ENCODE results near the gene PRORP. TPM values are rescaled to one million over a fixed set of nuclear protein-coding genes. Genes with fewer than 3 reads are reported as not detected.
A peak's percentile ranks its signal among the peaks of the same experiment; 100 is the strongest.

Gene PRORP
- total RNA-seq, 3 donors from 2014 or later (not counting 1 experiment from before 2014, with no cell fraction given), result 18.3 to 35.8 (median 20.5) TPM

DNA sequence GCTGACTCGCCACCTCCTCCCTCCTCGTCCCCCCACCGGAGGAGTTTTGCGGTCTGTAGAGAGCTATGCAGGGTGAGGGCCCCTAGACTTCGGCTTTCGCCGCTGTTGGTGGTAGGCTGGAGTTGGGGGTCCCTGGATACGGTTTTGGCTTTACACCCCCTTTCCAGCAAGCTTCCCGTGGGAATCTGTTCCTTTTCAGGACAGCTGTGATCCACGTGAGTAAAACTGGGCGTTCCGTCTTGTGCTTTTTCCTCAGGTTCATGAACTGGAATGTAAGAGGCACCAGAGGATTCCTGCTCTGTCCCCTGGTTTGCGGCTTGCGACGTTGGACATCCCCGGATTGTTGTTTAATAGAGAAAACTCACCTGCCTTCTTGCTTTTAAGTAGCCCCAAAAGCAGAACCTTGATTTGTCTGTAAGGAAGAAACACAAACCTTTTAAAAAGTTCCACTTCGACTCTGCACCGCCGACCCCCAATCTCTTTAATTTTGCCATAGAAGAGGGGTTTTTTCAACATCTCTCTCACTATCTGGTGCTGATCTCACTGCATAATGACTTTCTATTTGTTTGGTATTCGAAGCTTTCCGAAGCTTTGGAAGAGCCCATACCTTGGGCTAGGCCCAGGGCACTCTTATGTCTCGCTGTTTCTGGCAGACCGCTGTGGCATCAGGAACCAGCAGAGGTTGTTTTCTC is 490 bp downstream of the PRORP start:
- WGBS (ENCODE audit: insufficient coverage), result 9% methylated on average over 16 of the region's 23 CpGs

DNA sequence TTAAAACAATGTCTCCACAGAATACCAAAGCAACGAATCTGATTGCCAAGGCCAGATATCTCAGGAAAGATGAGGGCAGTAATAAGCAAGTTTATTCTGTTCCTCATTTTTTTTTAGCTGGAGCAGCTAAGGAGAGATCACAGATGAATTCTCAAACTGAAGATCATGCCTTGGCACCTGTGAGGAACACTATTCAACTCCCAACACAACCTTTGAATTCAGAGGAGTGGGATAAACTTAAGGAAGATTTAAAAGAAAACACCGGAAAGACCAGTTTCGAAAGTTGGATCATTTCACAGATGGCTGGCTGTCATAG is 994 bp downstream of the PRORP start:
- Mint-ChIP-seq H3K9me3 (no peaks in the 10 kb centered on the region), H3K36me3 (peaks cover 9% of the 10 kb centered on the region), H3K4me1 (peaks cover 56% of the 10 kb centered on the region in 2 donors), H3K27ac (peak overlapping the region; percentile 99), H3K4me3 (peak overlapping the region; percentile 97), H3K27me3 (ENCODE audit: low read depth in 2 of 2) (no peaks in the 10 kb centered on the region)
- no peaks in the 10 kb centered on the region for H3K9me3 ChIP-seq (ENCODE audit: control insufficient read depth, insufficient read depth, low read length)
- intact Hi-C loops (cut with micrococcal nuclease), result loop anchor here (2.0 to 10.0 kb wide), 4 partner anchors 77 to 704 kb away; partner anchors contain the start of genes BAZ1A, BRMS1L and FAM177A1
- DNase-seq (no peak), ATAC-seq (no peak)
- TF ChIP-seq, protein P1, sequence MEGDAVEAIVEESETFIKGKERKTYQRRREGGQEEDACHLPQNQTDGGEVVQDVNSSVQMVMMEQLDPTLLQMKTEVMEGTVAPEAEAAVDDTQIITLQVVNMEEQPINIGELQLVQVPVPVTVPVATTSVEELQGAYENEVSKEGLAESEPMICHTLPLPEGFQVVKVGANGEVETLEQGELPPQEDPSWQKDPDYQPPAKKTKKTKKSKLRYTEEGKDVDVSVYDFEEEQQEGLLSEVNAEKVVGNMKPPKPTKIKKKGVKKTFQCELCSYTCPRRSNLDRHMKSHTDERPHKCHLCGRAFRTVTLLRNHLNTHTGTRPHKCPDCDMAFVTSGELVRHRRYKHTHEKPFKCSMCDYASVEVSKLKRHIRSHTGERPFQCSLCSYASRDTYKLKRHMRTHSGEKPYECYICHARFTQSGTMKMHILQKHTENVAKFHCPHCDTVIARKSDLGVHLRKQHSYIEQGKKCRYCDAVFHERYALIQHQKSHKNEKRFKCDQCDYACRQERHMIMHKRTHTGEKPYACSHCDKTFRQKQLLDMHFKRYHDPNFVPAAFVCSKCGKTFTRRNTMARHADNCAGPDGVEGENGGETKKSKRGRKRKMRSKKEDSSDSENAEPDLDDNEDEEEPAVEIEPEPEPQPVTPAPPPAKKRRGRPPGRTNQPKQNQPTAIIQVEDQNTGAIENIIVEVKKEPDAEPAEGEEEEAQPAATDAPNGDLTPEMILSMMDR (IDR thresholded peaks at IDR 0.05), result no peak
- H3K4me3 ChIP-seq (ENCODE audit: low read length), result no peak overlapping the region
- peaks cover 2% of the 10 kb centered on the region for H3K36me3 ChIP-seq (ENCODE audit: control insufficient read depth, insufficient read depth, low read length)
- peak overlapping the region; percentile 96 for H3K27ac ChIP-seq (ENCODE audit: low read length)
- no peaks in the 10 kb centered on the region for H3K27me3 ChIP-seq (ENCODE audit: control insufficient read depth, insufficient read depth, low read length)
- 74% methylated on average over 2 of the region's 3 CpGs for WGBS (ENCODE audit: insufficient coverage)
- H3K4me1 ChIP-seq (ENCODE audit: control insufficient read depth, insufficient read depth, low read length), result peaks cover 33% of the 10 kb centered on the region

More for the DNA sequence above, 490 bp downstream of the PRORP start:
- H3K36me3 Mint-ChIP-seq, result peaks cover 4% of the 10 kb centered on the region
- Histone ChIP-seq H3K27ac (ENCODE audit: low read length) (peak overlapping the region; percentile 96), H3K9me3 (ENCODE audit: control insufficient read depth, insufficient read depth, low read length) (no peaks in the 10 kb centered on the region), H3K27me3 (ENCODE audit: control insufficient read depth, insufficient read depth, low read length) (no peaks in the 10 kb centered on the region), H3K4me3 (ENCODE audit: low read length) (peak overlapping the region; percentile 72), H3K4me1 (ENCODE audit: control insufficient read depth, insufficient read depth, low read length) (peaks cover 33% of the 10 kb centered on the region), H3K36me3 (ENCODE audit: control insufficient read depth, insufficient read depth, low read length) (peaks cover 2% of the 10 kb centered on the region)
- H3K27me3 Mint-ChIP-seq (ENCODE audit: low read depth in 2 of 2), result no peaks in the 10 kb centered on the region
- H3K27ac Mint-ChIP-seq, result peak overlapping the region; percentile 99
- no peaks in the 10 kb centered on the region for H3K9me3 Mint-ChIP-seq
- ATAC-seq, result peak in 1 of 3 donors; percentile 1
- DNase-seq, result no peak
- TF ChIP-seq, protein P1 (IDR thresholded peaks at IDR 0.05), result no peak
- intact Hi-C loops (cut with micrococcal nuclease), result loop anchor here (1.0 to 10.0 kb wide), 7 partner anchors 76 to 704 kb away; partner anchors contain the start of genes BAZ1A, BRMS1L, FAM177A1 and NFKBIA
- peak overlapping the region; percentile 97 for H3K4me3 Mint-ChIP-seq
- H3K4me1 Mint-ChIP-seq, result peaks cover 55 to 56% of the 10 kb centered on the region in 2 donors

DNA sequence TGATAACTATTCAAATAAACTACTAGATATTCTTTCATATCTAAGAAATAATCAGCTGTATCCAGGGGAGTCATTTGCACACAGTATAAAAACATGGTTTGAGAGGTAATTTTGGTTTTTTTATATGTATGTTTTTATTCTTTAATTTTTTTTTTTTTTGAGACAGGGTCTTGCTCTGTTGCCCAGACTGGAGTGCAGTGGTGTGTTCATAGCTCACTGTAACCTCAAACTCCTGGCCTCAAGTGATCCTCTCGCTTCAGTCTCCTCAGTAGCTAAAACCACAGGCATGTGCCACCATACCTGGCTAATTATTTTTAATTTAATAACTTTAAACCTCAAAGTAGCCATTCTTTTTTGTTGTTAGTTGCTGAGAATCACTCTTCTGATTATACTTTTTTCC is 1.8 kb downstream of the PRORP start:
- TF ChIP-seq, protein P1 (IDR thresholded peaks at IDR 0.05), result no peak
- Mint-ChIP-seq H3K27me3 (ENCODE audit: low read depth in 2 of 2) (no peaks in the 10 kb centered on the region), H3K4me1 (peaks cover 61 to 64% of the 10 kb centered on the region in 2 donors), H3K4me3 (peak overlapping the region; percentile 97), H3K27ac (peak overlapping the region in 1 of 2 donors; percentile 99), H3K9me3 (no peaks in the 10 kb centered on the region), H3K36me3 (peaks cover 13% of the 10 kb centered on the region)
- Histone ChIP-seq H3K36me3 (ENCODE audit: control insufficient read depth, insufficient read depth, low read length) (peaks cover 2% of the 10 kb centered on the region), H3K27ac (ENCODE audit: low read length) (no peak overlapping the region), H3K9me3 (ENCODE audit: control insufficient read depth, insufficient read depth, low read length) (no peaks in the 10 kb centered on the region), H3K4me3 (ENCODE audit: low read length) (no peak overlapping the region), H3K4me1 (ENCODE audit: control insufficient read depth, insufficient read depth, low read length) (peaks cover 30% of the 10 kb centered on the region), H3K27me3 (ENCODE audit: control insufficient read depth, insufficient read depth, low read length) (no peaks in the 10 kb centered on the region)
- DNase-seq, result no peak
- 40% methylated on average over 1 of the region's 1 CpG for WGBS (ENCODE audit: insufficient coverage)
- ATAC-seq, result no peak
- intact Hi-C loops (cut with micrococcal nuclease), result loop anchor here (5.0 to 10.0 kb wide), 3 partner anchors 249 to 703 kb away; partner anchors contain the start of genes BAZ1A and BRMS1L
